Endothelial cell of umbilical vein (primary cell): ENCODE measurements around the gene SPTLC2. TPM values are rescaled to one million over a fixed set of nuclear protein-coding genes. Genes with fewer than 3 reads are reported as not detected.
"Not testable (repeated sequence)": the region's sequence is repeated elsewhere in the genome, so short reads cannot be mapped to it uniquely, and the experiment has no call there.

Source experiments
- BruUV-seq: library from RNA; stranded (reverse); fragments of 400-500 nt; replicated peaks from 2 replicates; lab custom pipeline; 2021; lab: Mats Ljungman, UMichigan
- CTCF ChIA-PET: fragments of 300-600, 350-600 bp; sonication (Branson Sonifier 250); formaldehyde crosslinking; loops from one replicate; lab custom pipeline; 2021; ENCODE audit warnings: antibody characterized with exemption, inconsistent platforms; lab: Charles Lee
- POLR2A ChIA-PET: fragments of 300-600, 350-600 bp; sonication (Branson Sonifier 250); formaldehyde crosslinking; loops from one replicate; lab custom pipeline; 2021; ENCODE audit warnings: antibody characterized with exemption, inconsistent platforms; lab: Charles Lee
- DNase-seq: peaks from one replicate; pipeline ENCODE4 v3.0.0-alpha.2; 2011; ENCODE audit warnings: low read depth, low spot score
- FAIRE-seq: peaks from 2 replicates; lab custom pipeline; 2011; peaks lifted over from hg19 to GRCh38; lab: Jason Lieb, UNC
- H2AFZ ChIP-seq: 2 replicates; pipeline ENCODE4 v1.6.0; 2012; ENCODE audit warnings: low read depth, low read length, control low read depth, inconsistent platforms
- H3K27ac ChIP-seq: 2 replicates; pipeline ENCODE4 v1.5.1; 2011; ENCODE audit warnings: low read depth, mild to moderate bottlenecking, control low read depth, low read length, moderate library complexity; ENCODE audit not compliant: insufficient read depth
- H3K27me3 ChIP-seq, 2 experiments: 2 replicates each; pipeline versions ENCODE4 v1.6.0 to v1.6.1; 2011; ENCODE audit warnings: low read length in 2 of 2, mixed read lengths in 1 of 2; ENCODE audit not compliant: control insufficient read depth in 2 of 2, insufficient read depth in 2 of 2
- H3K36me3 ChIP-seq, 2 experiments: 2 replicates in 1 of 2; 3 replicates in 1 of 2; pipeline ENCODE4 v1.5.1; 2011; ENCODE audit warnings: low read length in 2 of 2, mild to moderate bottlenecking in 1 of 2, moderate library complexity in 1 of 2; ENCODE audit not compliant: control insufficient read depth in 2 of 2, insufficient read depth in 2 of 2; ENCODE audit errors: extremely low read depth in 1 of 2
- H3K4me1 ChIP-seq: 3 replicates; pipeline ENCODE4 v1.5.1; 2011; ENCODE audit warnings: mild to moderate bottlenecking, low read length; ENCODE audit not compliant: control insufficient read depth, insufficient read depth; ENCODE audit errors: extremely low read depth
- H3K4me2 ChIP-seq: 2 replicates; pipeline ENCODE4 v1.6.1; 2011; ENCODE audit warnings: low read length, control low read depth, mixed read lengths; ENCODE audit not compliant: insufficient read depth
- H3K4me3 ChIP-seq, 3 experiments: fragments of 200-600 bp in 1 of 3; sonication (generic), shearing (Covaris generic) in 1 of 3; replicated peaks in 1 of 3; 2 replicates each; pipeline ENCODE4 v1.5.1; 2011 to 2016; ENCODE audit warnings: control low read depth in 3 of 3, low read length in 3 of 3, mild to moderate bottlenecking in 2 of 3, inconsistent platforms in 1 of 3, low read depth in 1 of 3, moderate library complexity in 1 of 3; ENCODE audit not compliant: insufficient read depth in 1 of 3
- H3K79me2 ChIP-seq: 2 replicates; pipeline ENCODE4 v1.6.0; 2012; ENCODE audit warnings: low read length, inconsistent platforms; ENCODE audit not compliant: control insufficient read depth, insufficient read depth
- H3K9ac ChIP-seq: replicated peaks from 2 replicates; pipeline ENCODE3; 2011; ENCODE audit warnings: low read length, control low read depth; ENCODE audit not compliant: insufficient read depth; ENCODE audit errors: extremely low read depth
- H3K9me1 ChIP-seq: replicated peaks from 3 replicates; pipeline ENCODE4 v1.6.0; 2011; ENCODE audit warnings: mild to moderate bottlenecking, low read length; ENCODE audit not compliant: control insufficient read depth, insufficient read depth; ENCODE audit errors: extremely low read depth
- H3K9me3 ChIP-seq: replicated peaks from 2 replicates; pipeline ENCODE4 v1.5.1; 2012; ENCODE audit warnings: low read length, inconsistent platforms; ENCODE audit not compliant: control insufficient read depth, insufficient read depth
- H4K20me1 ChIP-seq: replicated peaks from 2 replicates; pipeline ENCODE3; 2011; ENCODE audit warnings: mild to moderate bottlenecking, low read length; ENCODE audit not compliant: control insufficient read depth, insufficient read depth; ENCODE audit errors: extremely low read depth
- EZH2 ChIP-seq: IDR thresholded peaks from 2 replicates; pipeline ENCODE4 v1.6.1; 2012; ENCODE audit warnings: borderline replicate concordance, low read depth, mild to moderate bottlenecking, moderate library complexity, low read length, inconsistent platforms; ENCODE audit not compliant: severe bottlenecking
- FOS ChIP-seq: IDR thresholded peaks from 2 replicates; pipeline ENCODE4 v1.6.1; 2011; ENCODE audit warnings: mild to moderate bottlenecking, low read length, moderate library complexity, borderline replicate concordance; ENCODE audit not compliant: insufficient read depth
- GATA2 ChIP-seq: IDR thresholded peaks from 2 replicates; pipeline ENCODE4 v1.7.0; 2011; ENCODE audit warnings: low read depth, mild to moderate bottlenecking, moderate library complexity, mixed read lengths, low read length; ENCODE audit not compliant: insufficient read length, insufficient read depth
- JUN ChIP-seq: IDR thresholded peaks from 2 replicates; pipeline ENCODE4 v1.6.1; 2011; ENCODE audit warnings: borderline replicate concordance, low read depth; ENCODE audit not compliant: insufficient read length, insufficient read depth
- MYC ChIP-seq: IDR thresholded peaks from one replicate; pipeline ENCODE4 v1.6.1; 2011; ENCODE audit warnings: mild to moderate bottlenecking, low read depth, low read length
- POLR2A ChIP-seq: IDR thresholded peaks from 2 replicates; pipeline ENCODE4 v1.6.1; 2012; ENCODE audit warnings: low read depth, mild to moderate bottlenecking, control low read depth, low read length
- POLR2AphosphoS5 ChIP-seq: IDR thresholded peaks from 2 replicates; pipeline ENCODE4 v1.6.1; 2012; ENCODE audit warnings: low read depth, mild to moderate bottlenecking, control low read depth, low read length, moderate library complexity; ENCODE audit not compliant: insufficient read depth
- dilution Hi-C: fragments of 300-500 bp; cut with MboI; formaldehyde crosslinking; loops from one replicate; pipeline ENCODE4 v1.15.0; 2019; ENCODE audit warnings: low sequenced_read_pairs; ENCODE audit not compliant: extremely low pct_ligation_motif_present
- intact Hi-C: fragments of 100-400 bp; cut with micrococcal nuclease; formaldehyde crosslinking; loops from one replicate; pipeline ENCODE4 v1.10.0; 2022
- polyA plus RNA-seq, 4 experiments: library from polyadenylated mRNA; depleted of rRNA in 3 of 4; stranded (reverse) in 3 of 4; unstranded in 1 of 4; fragments of >200 nt; gene quantifications; 2 replicates each; pipeline versions ENCODE4 v1.2.1 to v1.2.3, GENCODE V29; 2011 to 2012; ENCODE audit warnings: missing spikeins in 1 of 4
- total RNA-seq: library from RNA; stranded (reverse); gene quantifications from 2 replicates; pipeline ENCODE4 v1.2.3, GENCODE V29; 2021
- TF ChIP-seq, protein P1 (sequence below), 2 donors: IDR thresholded peaks; 1 replicate in 1 of 2; 2 replicates in 1 of 2; pipeline ENCODE4 v1.5.1; 2011; ENCODE audit warnings: low read length in 2 of 2, mild to moderate bottlenecking in 2 of 2, moderate library complexity in 2 of 2, control low read depth in 1 of 2, inconsistent platforms in 1 of 2, low read depth in 1 of 2; ENCODE audit not compliant: insufficient read depth in 1 of 2; ENCODE audit errors: extremely low read depth in 1 of 2
- TF ChIP-seq, protein P2 (sequence below): IDR thresholded peaks from 2 replicates; pipeline ENCODE4 v1.6.1; 2011; ENCODE audit not compliant: insufficient read depth, insufficient read length

The SPTLC2 gene
- total and polyA plus RNA-seq, 2 donors (not counting 3 experiments of a cell fraction or from before 2014, with no cell fraction given) = 19.1 to 71.3 TPM

GRCh38 chr14:77638771-77639171, 22.3 kb upstream of the SPTLC2 start:
- TF ChIP-seq, protein P1, sequence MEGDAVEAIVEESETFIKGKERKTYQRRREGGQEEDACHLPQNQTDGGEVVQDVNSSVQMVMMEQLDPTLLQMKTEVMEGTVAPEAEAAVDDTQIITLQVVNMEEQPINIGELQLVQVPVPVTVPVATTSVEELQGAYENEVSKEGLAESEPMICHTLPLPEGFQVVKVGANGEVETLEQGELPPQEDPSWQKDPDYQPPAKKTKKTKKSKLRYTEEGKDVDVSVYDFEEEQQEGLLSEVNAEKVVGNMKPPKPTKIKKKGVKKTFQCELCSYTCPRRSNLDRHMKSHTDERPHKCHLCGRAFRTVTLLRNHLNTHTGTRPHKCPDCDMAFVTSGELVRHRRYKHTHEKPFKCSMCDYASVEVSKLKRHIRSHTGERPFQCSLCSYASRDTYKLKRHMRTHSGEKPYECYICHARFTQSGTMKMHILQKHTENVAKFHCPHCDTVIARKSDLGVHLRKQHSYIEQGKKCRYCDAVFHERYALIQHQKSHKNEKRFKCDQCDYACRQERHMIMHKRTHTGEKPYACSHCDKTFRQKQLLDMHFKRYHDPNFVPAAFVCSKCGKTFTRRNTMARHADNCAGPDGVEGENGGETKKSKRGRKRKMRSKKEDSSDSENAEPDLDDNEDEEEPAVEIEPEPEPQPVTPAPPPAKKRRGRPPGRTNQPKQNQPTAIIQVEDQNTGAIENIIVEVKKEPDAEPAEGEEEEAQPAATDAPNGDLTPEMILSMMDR (IDR thresholded peaks at IDR 0.05; ENCODE audit: extremely low read depth in 1 of 2, insufficient read depth in 1 of 2, low read depth in 1 of 2, low read length in 2 of 2) = no peak
- TF ChIP-seq MYC (no peak), POLR2AphosphoS5 (peak; percentile 21), EZH2 (no peak), JUN (no peak), POLR2A (no peak), FOS (peak; percentile 87), GATA2 (peak; percentile 76)
- TF ChIP-seq, protein P2, sequence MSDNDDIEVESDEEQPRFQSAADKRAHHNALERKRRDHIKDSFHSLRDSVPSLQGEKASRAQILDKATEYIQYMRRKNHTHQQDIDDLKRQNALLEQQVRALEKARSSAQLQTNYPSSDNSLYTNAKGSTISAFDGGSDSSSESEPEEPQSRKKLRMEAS = no peak
- H3K36me3 ChIP-seq = no peaks in the 10 kb centered on the region
- no peak overlapping the region for H3K27ac ChIP-seq
- no peaks in the 10 kb centered on the region for H3K79me2 ChIP-seq
- no peaks in the 10 kb centered on the region for H3K9me3 ChIP-seq
- H3K4me1 ChIP-seq = peaks cover 20% of the 10 kb centered on the region
- H3K4me3 ChIP-seq = no peak overlapping the region
- intact Hi-C loops = no loop called here
- CTCF ChIA-PET = interaction anchor here (1.0 kb wide), 2 partner anchors 21 to 53 kb away, joined by 3 to 4 read pairs; no protein-coding TSS in a partner anchor
- BruUV-seq = no TSS peak
- dilution Hi-C loops = no loop called here
- POLR2A ChIA-PET = interaction anchor here (1.0 kb wide), 1 partner anchor 315 kb away, joined by 3 read pairs; no protein-coding TSS in a partner anchor
- FAIRE-seq (peak; percentile 55), DNase-seq (peak; percentile 52)
- H3K9ac ChIP-seq = no peak overlapping the region
- H3K9me1 ChIP-seq = no peaks in the 10 kb centered on the region
- no peaks in the 10 kb centered on the region for H3K27me3 ChIP-seq
- H4K20me1 ChIP-seq = no peaks in the 10 kb centered on the region
- H3K4me2 ChIP-seq = no peak overlapping the region
- peak overlapping the region; percentile 53 for H2AFZ ChIP-seq

DNA sequence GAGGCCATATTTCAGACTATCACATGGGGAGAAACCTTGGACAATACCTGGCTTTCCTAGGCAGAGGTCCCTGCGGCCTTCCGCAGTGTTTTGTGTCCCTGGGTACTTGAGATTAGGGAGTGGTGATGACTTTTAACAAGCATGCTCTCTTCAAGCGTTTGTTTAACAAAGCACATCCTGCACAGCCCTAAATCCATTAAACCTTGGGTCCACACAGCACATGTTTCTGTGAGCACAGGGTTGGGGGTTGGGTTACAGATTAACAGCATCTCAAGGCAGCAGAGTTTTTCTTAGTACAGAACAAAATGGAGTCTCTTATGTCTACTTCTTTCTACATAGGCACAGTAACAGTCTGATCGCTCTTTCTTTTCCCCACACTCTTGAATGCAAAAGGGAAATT, 19.4 kb upstream of the SPTLC2 start:
- H3K4me3 ChIP-seq, DNase-seq, H3K4me1 ChIP-seq, H3K4me2 ChIP-seq, H4K20me1 ChIP-seq, dilution Hi-C loops, CTCF ChIA-PET, BruUV-seq, intact Hi-C loops, H3K9me1 ChIP-seq, H3K27me3 ChIP-seq, H3K9ac ChIP-seq, POLR2A ChIA-PET, FAIRE-seq, H3K27ac ChIP-seq, H3K9me3 ChIP-seq, H3K79me2 ChIP-seq, H3K36me3 ChIP-seq, H2AFZ ChIP-seq: not testable (repeated sequence)

- dilution Hi-C loops, H3K4me3 ChIP-seq, H3K9me1 ChIP-seq, intact Hi-C loops, POLR2A ChIA-PET, H3K4me2 ChIP-seq, H3K9me3 ChIP-seq, CTCF ChIA-PET, H3K27ac ChIP-seq, DNase-seq, H3K79me2 ChIP-seq, H4K20me1 ChIP-seq, H2AFZ ChIP-seq, H3K36me3 ChIP-seq, BruUV-seq, H3K27me3 ChIP-seq, FAIRE-seq, H3K4me1 ChIP-seq, H3K9ac ChIP-seq: not testable (repeated sequence)
Observed at GRCh38 chr14:77635466-77635865, 19.0 kb upstream of the SPTLC2 start.
